OCI-LY3 (cell line): ENCODE results near the gene KLHL18.

ENCODE experiments used
- H2AFZ ChIP-seq: fragments of 200-600, 300-600 bp; shearing (Covaris generic); 2 replicates; pipeline ENCODE4 v1.6.0; 2014; ENCODE audit warnings: antibody characterized with exemption, low read depth, low read length
- H3K27ac ChIP-seq: fragments of 200-600, 300-600 bp; sonication (generic); 2 replicates; pipeline ENCODE4 v1.5.1; 2014; ENCODE audit warnings: mild to moderate bottlenecking, low read length, moderate library complexity, mixed read lengths
- H3K27me3 ChIP-seq: fragments of 200-600, 300-600 bp; sonication (generic); 2 replicates; pipeline ENCODE4 v1.6.1; 2014; ENCODE audit warnings: low read depth, low read length, mixed read lengths
- H3K36me3 ChIP-seq: fragments of 200-600, 300-600 bp; sonication (generic); replicated peaks from 2 replicates; pipeline ENCODE3; 2014; ENCODE audit warnings: low read depth, low read length, mixed read lengths
- H3K4me1 ChIP-seq: fragments of 300-600, 200-600 bp; sonication (generic); 2 replicates; pipeline ENCODE4 v1.6.1; 2014; ENCODE audit warnings: low read length, mixed read lengths
- H3K4me2 ChIP-seq: fragments of 200-600, 300-600 bp; sonication (generic); 2 replicates; pipeline ENCODE4 v1.6.1; 2014; ENCODE audit warnings: low read length, mixed read lengths
- H3K4me3 ChIP-seq: fragments of 300-600, 200-600 bp; sonication (generic); 2 replicates; pipeline ENCODE4 v1.5.1; 2014; ENCODE audit warnings: antibody characterized with exemption, mild to moderate bottlenecking, low read length, moderate library complexity
- H3K79me2 ChIP-seq: fragments of 300-600, 200-600 bp; shearing (Covaris generic); 2 replicates; pipeline ENCODE4 v1.6.1; 2014; ENCODE audit warnings: mild to moderate bottlenecking, low read length, mixed read lengths
- H3K9ac ChIP-seq: fragments of 300-600, 200-600 bp; shearing (Covaris generic); 2 replicates; pipeline ENCODE4 v1.6.0; 2014; ENCODE audit warnings: mild to moderate bottlenecking, low read length, moderate library complexity
- H3K9me3 ChIP-seq: fragments of 200-600, 300-600 bp; shearing (Covaris generic); 2 replicates; pipeline ENCODE4 v1.6.1; 2014; ENCODE audit warnings: low read length, mixed read lengths; ENCODE audit not compliant: insufficient read depth
- H4K20me1 ChIP-seq: fragments of 200-600, 300-600 bp; sonication (generic); 2 replicates; pipeline ENCODE4 v1.6.1; 2016; ENCODE audit warnings: low read length, mixed read lengths; ENCODE audit not compliant: insufficient read depth
- CTCF ChIP-seq: fragments of 200-600, 300-600 bp; sonication (generic); IDR thresholded peaks from 2 replicates; pipeline ENCODE4 v1.5.1; 2014; ENCODE audit warnings: antibody characterized with exemption, low read length, low read depth
- EZH2phosphoT487 ChIP-seq: fragments of 200-600 bp; shearing (Covaris generic); IDR thresholded peaks from 2 replicates; pipeline ENCODE4 v1.6.1; 2018; ENCODE audit warnings: antibody characterized with exemption, mixed run types, low read depth

KLHL18 gene

GRCh38 chr3:47282424-47283192 is at the start of gene KLHL18, which contains the start of gene KIF9:
KLHL18 (plus strand) TSS chr3:47282944; CDS start chr3:47282966, 22 bp downstream.
KIF9 (minus strand) TSS chr3:47282799; CDS start chr3:47277374, 5,425 bp downstream.
- Histone ChIP-seq H3K27me3 (no peaks in the 10 kb centered on the region), H3K27ac (peak within 1 kb of the TSS; percentile 87), H4K20me1 (no peaks in the 10 kb centered on the region; the same call in 1 of the 2 replicates), H3K36me3 (no peaks in the 10 kb centered on the region), H3K4me1 (peaks cover 26% of the 10 kb centered on the region), H3K9ac (peak within 1 kb of the TSS; percentile 87), H3K9me3 (no peaks in the 10 kb centered on the region), H3K4me3 (peak within 1 kb of the TSS; percentile 89), H3K79me2 (peaks cover 53% of the 10 kb centered on the region), H2AFZ (peak within 1 kb of the TSS; percentile 89), H3K4me2 (peak within 1 kb of the TSS; percentile 90)
- no peak for TF ChIP-seq EZH2phosphoT487
- TF ChIP-seq CTCF, result no peak

- H3K27me3 ChIP-seq, result no peaks in the 10 kb centered on the region
- H3K4me2 ChIP-seq, result no peak overlapping the region
- H3K36me3 ChIP-seq, result no peaks in the 10 kb centered on the region
- TF ChIP-seq CTCF (no peak), EZH2phosphoT487 (no peak)
- no peaks in the 10 kb centered on the region for H3K9me3 ChIP-seq
- H2AFZ ChIP-seq, result no peak overlapping the region
- no peaks in the 10 kb centered on the region for H3K4me1 ChIP-seq
- no peak overlapping the region for H3K9ac ChIP-seq
- H3K79me2 ChIP-seq, result no peaks in the 10 kb centered on the region
- no peak overlapping the region for H3K27ac ChIP-seq
- H4K20me1 ChIP-seq, result no peaks in the 10 kb centered on the region
- no peak overlapping the region for H3K4me3 ChIP-seq
These were observed 44.7 kb upstream of the KLHL18 start for GRCh38 chr3:47238017-47238416.

- no peak overlapping the region for H3K9ac ChIP-seq
- no peaks in the 10 kb centered on the region for H3K4me1 ChIP-seq
- no peaks in the 10 kb centered on the region for H3K79me2 ChIP-seq
- no peak overlapping the region for H3K4me2 ChIP-seq
- H3K36me3 ChIP-seq, result no peaks in the 10 kb centered on the region
- no peaks in the 10 kb centered on the region for H3K27me3 ChIP-seq
- no peak overlapping the region for H3K4me3 ChIP-seq
- no peaks in the 10 kb centered on the region for H3K9me3 ChIP-seq
- no peak for TF ChIP-seq CTCF
- TF ChIP-seq EZH2phosphoT487, result no peak
- no peak overlapping the region for H2AFZ ChIP-seq
- H3K27ac ChIP-seq, result no peak overlapping the region
- H4K20me1 ChIP-seq, result no peaks in the 10 kb centered on the region
These were observed 42.8 kb upstream of the KLHL18 start for GRCh38 chr3:47239929-47240328.

- Histone ChIP-seq H4K20me1 (no peaks in the 10 kb centered on the region), H3K36me3 (no peaks in the 10 kb centered on the region), H2AFZ (no peak overlapping the region), H3K27me3 (no peaks in the 10 kb centered on the region), H3K9ac (no peak overlapping the region), H3K4me1 (no peaks in the 10 kb centered on the region), H3K79me2 (no peaks in the 10 kb centered on the region), H3K27ac (no peak overlapping the region), H3K4me3 (no peak overlapping the region), H3K9me3 (no peaks in the 10 kb centered on the region), H3K4me2 (no peak overlapping the region)
- TF ChIP-seq EZH2phosphoT487 (no peak), CTCF (no peak)
These were observed 39.2 kb upstream of the KLHL18 start for GRCh38 chr3:47243419-47244147.
